K562 (cell line): ENCODE measurements around the gene GLI1. TPM values are rescaled to one million over a fixed set of nuclear protein-coding genes. Genes with fewer than 3 reads are reported as not detected.

Source experiments
- ASH1L ChIP-seq: fragments of 450-650 bp; IDR thresholded peaks from 2 replicates; pipeline ENCODE4 v1.6.1; 2018; ENCODE audit warnings: borderline replicate concordance, mild to moderate bottlenecking, low read depth; ENCODE audit not compliant: partially characterized antibody
- BCOR ChIP-seq: fragments of 450-650 bp; IDR thresholded peaks from 2 replicates; pipeline ENCODE4 v1.6.1; 2016
- ELF1 ChIP-seq: fragments of 200-800 bp; sonication (Bioruptor generic); IDR thresholded peaks from 2 replicates; pipeline ENCODE4 v1.6.1; 2016; ENCODE audit warnings: missing genetic modification characterization, missing compliant biosample characterization
- FOXJ2 ChIP-seq: fragments of 200-800 bp; sonication (Bioruptor generic); IDR thresholded peaks from 2 replicates; pipeline ENCODE4 v1.6.1; 2016; ENCODE audit warnings: missing genetic modification characterization, missing compliant biosample characterization
- GATAD2A ChIP-seq: fragments of 450-650 bp; IDR thresholded peaks from 2 replicates; pipeline ENCODE4 v1.6.1; 2017
- GATAD2B ChIP-seq: fragments of 450-650 bp; IDR thresholded peaks from 2 replicates; pipeline ENCODE4 v1.6.1; 2017; ENCODE audit warnings: mild to moderate bottlenecking, borderline replicate concordance
- NR0B1 ChIP-seq: fragments of 450-650 bp; IDR thresholded peaks from one replicate; pipeline ENCODE4 v1.6.1; 2018; ENCODE audit warnings: mild to moderate bottlenecking, moderate library complexity; ENCODE audit not compliant: partially characterized antibody
- NR2C1 ChIP-seq, 2 experiments: fragments of 450-650 bp; IDR thresholded peaks; 2 replicates each; pipeline ENCODE4 v1.6.1; 2017; ENCODE audit warnings: mild to moderate bottlenecking in 2 of 2, antibody characterized with exemption in 1 of 2, inconsistent platforms in 1 of 2, missing compliant biosample characterization in 1 of 2, missing genetic modification characterization in 1 of 2
- REST ChIP-seq, 2 experiments: fragments of 450-650 bp; formaldehyde crosslinking in 1 of 2; IDR thresholded peaks; 2 replicates each; pipeline versions ENCODE4 v1.4.0 to v1.6.1; 2014 to 2020; ENCODE audit warnings: mild to moderate bottlenecking in 2 of 2, borderline replicate concordance in 1 of 2, low read depth in 1 of 2
- SMARCA4 ChIP-seq: fragments of 450-650 bp; IDR thresholded peaks from 2 replicates; pipeline ENCODE4 v1.6.1; 2016
- TSC22D4 ChIP-seq: fragments of 450-650 bp; IDR thresholded peaks from 2 replicates; pipeline ENCODE4 v1.6.1; 2016; ENCODE audit warnings: missing genetic modification characterization, missing biosample characterization, control low read depth
- ZNF140 ChIP-seq: fragments of 250-450 bp; sonication (Bioruptor Pico); IDR thresholded peaks from 2 replicates; pipeline ENCODE4 v1.8.0; 2021; ENCODE audit warnings: moderate library complexity, mild to moderate bottlenecking, inconsistent platforms
- ZNF785 ChIP-seq: fragments of 250-450 bp; sonication (Bioruptor Pico); IDR thresholded peaks from 2 replicates; pipeline ENCODE4 v1.4.0; 2020; ENCODE audit warnings: mild to moderate bottlenecking
- polyA plus RNA-seq, 8 experiments: library from polyadenylated mRNA; depleted of rRNA in 4 of 8; stranded (reverse) in 5 of 8; unstranded in 3 of 8; fragments of >200 nt; fragmentation: Nextera tagmentation in 2 of 8; fragmentation: Illumina TruSeq in 1 of 8; extraction: Ambion mirVana in 2 of 8; extraction: Trizol in 1 of 8; gene quantifications; 2 replicates each; pipeline versions ENCODE4 v1.2.1 to v1.2.3, GENCODE V29; 2011 to 2014; ENCODE audit warnings: inconsistent platforms in 1 of 8, missing spikeins in 1 of 8
- total RNA-seq, 7 experiments: library from RNA; depleted of rRNA in 6 of 7; stranded (reverse); fragments of >200 nt in 6 of 7; fragmentation: Illumina TruSeq in 2 of 7; extraction: Trizol in 2 of 7; gene quantifications; 2 replicates each; pipeline versions ENCODE4 v1.2.1 to v1.2.3, GENCODE V29; 2011 to 2021; ENCODE audit warnings: low replicate concordance in 1 of 7
- TF ChIP-seq, protein P1 (sequence below): fragments of 250-450 bp; sonication (Bioruptor Pico); IDR thresholded peaks from 2 replicates; pipeline ENCODE4 v1.8.0; 2022; ENCODE audit warnings: inconsistent platforms, mild to moderate bottlenecking, moderate library complexity, borderline replicate concordance

The GLI1 gene
- total and polyA plus RNA-seq, 9 of the 15 experiments (the other 6 are each of a cell fraction or from before 2014, with no cell fraction given) = 0.24 to 3.7 (median 0.61) TPM

- TF ChIP-seq REST (IDR thresholded peaks at IDR 0.05; ENCODE audit: borderline replicate concordance) = no peak
- TF ChIP-seq REST (CRISPR knock-in tag; IDR thresholded peaks at IDR 0.05; ENCODE audit: low read depth) = no peak
- TF ChIP-seq ZNF140 (CRISPR knock-in tag) = no peak
- 0 out of 2 replicates have a peak, but pooled peaks have one; percentile 25 for TF ChIP-seq SMARCA4
- peak; percentile 63; the same call in 1 of the 2 replicates for TF ChIP-seq GATAD2B
- TF ChIP-seq ZNF785 (CRISPR knock-in tag) = no peak
- no peak for TF ChIP-seq TSC22D4
- TF ChIP-seq FOXJ2 (tag) = no peak
- no peak for TF ChIP-seq ELF1 (tag)
- TF ChIP-seq GATAD2A = no peak
- no peak for TF ChIP-seq BCOR
- TF ChIP-seq, protein P1, sequence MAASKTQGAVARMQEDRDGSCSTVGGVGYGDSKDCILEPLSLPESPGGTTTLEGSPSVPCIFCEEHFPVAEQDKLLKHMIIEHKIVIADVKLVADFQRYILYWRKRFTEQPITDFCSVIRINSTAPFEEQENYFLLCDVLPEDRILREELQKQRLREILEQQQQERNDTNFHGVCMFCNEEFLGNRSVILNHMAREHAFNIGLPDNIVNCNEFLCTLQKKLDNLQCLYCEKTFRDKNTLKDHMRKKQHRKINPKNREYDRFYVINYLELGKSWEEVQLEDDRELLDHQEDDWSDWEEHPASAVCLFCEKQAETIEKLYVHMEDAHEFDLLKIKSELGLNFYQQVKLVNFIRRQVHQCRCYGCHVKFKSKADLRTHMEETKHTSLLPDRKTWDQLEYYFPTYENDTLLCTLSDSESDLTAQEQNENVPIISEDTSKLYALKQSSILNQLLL (CRISPR knock-in tag) = no peak
- TF ChIP-seq NR2C1 (IDR thresholded peaks at IDR 0.05) = no peak
- TF ChIP-seq NR2C1 (tag; IDR thresholded peaks at IDR 0.05) = peak; percentile 27; the same call in 1 of the 2 replicates
- TF ChIP-seq ASH1L = no peak
- no peak for TF ChIP-seq NR0B1
These were observed 29.3 kb upstream of the GLI1 start (continued) for GRCh38 chr12:57430112-57430930.
